Measurements from ENCODE around the gene KDR.

The KDR gene

DNA sequence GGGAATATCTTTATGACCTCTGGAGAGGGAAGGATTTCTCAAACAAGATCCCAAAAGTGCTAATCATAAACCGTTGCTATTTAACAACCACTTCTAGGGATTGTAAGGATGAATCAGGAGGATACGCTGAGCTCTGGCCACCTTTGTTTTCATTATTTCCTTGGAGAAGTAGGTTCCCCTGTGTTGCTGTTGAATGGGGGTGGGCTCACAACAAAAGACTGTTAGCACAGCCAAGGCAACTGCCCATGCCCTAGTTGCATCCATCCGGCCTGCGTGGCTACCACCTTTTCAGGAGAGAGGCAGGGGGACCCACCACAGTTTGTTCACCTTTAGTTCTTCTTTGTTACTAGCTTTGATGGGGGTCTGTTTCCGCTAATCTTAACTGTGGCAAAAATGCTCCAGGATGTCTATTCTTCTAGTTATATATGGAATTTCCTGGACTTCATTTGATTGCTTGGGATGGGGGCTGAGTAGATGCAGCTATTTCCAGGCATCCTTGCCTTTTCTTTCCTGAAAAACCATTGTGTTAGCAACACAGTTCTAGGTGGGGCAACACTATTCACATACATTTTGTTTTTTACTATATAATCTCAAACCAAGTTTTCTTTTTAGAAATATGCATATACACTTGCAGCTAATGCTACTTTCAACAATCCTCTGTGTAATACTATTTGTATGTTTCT, 95.4 kb downstream of the KDR start:
- DNase-seq (ENCODE audit: low read depth in 2 of 2) = no peak

GRCh38 chr4:55029321-55029720, 96.1 kb downstream of the KDR start:
- DNase-seq (ENCODE audit: low read depth in 2 of 2) = no peak
